GM19099 (cell line): ENCODE data around the gene CLEC2L.

ENCODE experiments used
- POLR2A ChIP-seq: IDR thresholded peaks from 3 replicates; pipeline ENCODE4 v1.6.1; 2011; ENCODE audit warnings: low read depth; ENCODE audit not compliant: insufficient read length; ENCODE audit errors: extremely low read depth

Gene CLEC2L

DNA sequence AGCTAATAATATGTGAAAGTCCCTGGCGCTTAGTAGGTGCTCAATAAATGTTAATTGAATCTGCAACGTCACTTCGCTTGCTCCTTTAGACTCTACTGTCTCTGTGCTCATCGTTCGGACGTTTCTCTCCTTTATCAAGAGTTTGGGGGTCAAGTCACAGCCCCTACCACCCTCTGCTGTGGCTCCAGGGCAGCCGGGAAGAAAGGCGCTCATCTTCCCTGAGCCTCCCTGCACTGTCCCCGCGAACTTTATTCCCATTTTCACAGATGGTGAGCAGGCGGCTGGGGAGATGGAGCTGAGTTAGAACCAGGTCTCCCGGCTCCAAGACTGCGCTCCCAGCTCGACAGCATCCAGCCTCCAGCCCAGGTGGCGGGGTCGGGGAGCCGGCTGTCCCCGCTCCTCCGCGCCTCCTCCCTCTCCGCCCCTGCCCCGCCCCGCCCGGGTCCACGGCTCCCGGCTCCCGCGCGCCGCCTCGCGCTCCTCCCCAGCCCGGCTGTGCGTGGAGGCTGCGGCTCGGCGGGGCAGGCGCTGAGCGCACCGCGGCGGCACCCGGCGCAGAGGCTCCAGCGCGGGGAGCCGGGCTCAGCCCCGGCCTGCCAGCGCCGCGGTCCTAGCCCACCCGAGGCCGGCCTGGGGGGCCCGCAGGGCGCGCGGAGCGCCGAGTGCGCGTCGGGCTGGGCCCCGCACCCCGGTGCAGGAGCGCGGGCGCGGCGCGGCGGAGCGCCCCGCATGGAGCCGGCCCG is at the start of gene CLEC2L:
CLEC2L (plus strand) TSS at position 487 of the 743 bp plus-strand sequence; CDS start at position 730, 243 bp downstream.
- no peak for TF ChIP-seq POLR2A

DNA sequence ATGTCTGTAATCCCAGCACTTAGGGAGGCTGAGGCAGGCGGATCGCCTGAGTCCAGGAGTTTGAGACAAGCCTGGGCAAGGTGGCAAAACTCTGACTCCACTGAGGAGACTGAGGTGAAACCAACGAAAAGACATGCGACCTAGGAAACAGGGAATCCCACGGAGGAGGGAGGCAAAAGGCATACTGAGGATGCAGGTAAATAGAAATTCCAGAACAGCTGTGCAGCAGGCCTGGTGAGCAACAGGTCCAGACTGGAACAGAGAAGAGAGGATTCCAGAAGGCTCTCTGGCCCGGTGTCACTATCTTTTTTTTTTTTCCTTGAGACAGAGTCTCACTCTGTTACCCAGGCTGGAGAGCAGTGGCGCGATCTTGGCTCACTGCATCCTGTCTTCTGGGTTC is 47.3 kb upstream of the CLEC2L start:
- no peak for TF ChIP-seq POLR2A

DNA sequence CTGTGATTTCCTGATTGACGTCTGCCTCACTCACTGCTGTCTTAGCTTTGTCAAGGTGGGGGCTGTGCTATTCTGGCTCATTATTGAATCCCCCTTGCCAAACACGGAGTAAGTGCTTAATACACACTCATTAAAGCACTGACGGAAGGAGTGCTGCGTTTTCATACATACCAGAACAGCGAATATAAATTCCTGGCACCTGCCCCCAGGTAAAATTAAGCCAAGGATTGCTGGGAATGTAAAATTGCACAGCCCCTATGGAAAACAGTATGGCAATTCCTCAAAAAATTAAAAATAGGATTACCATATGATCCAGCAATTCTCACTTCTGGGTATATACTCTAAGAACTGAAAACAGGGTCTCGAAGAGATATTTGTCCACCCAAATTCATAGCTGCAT is 46.6 kb upstream of the CLEC2L start:
- TF ChIP-seq POLR2A, result no peak

DNA sequence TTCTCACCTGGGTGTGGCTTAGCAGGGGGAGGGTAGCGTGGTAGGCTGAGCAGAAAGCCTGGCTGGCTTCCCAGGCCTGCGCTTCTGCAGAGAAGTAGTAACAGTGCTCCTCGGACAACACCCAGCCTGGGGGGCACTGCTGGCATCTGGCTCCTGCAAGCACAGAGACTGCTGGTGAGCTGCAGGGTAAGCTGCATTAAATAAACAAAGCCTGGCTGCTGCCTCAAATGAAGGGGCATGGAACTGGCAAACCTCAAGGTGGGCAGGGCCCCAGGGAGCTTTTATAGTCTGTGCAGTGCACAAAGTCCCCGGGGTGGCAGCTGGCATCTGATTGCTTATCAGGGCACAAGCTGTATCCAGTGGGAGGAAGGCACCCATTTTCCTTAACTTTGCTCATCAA is 43.9 kb upstream of the CLEC2L start:
- no peak for TF ChIP-seq POLR2A

DNA sequence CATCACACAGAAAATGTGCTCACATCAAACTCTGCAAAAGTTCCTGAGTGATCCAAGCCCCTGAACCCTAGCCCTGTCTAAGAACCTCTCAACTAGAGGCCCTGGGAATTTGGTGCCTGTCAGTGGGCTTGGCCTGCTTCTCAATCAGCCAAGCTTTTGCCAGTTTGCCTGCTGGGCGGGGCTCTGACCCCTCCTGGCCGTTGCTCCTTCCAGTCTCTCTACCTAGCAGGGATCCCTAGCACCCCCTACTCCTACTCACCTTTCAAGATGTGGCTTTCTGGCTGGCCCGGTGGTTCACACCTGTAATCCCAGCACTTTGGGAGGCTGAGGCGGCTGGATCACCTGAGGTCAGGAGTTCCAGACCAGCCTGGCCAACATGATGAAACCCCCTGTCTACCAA is 42.1 kb upstream of the CLEC2L start:
- no peak for TF ChIP-seq POLR2A

DNA sequence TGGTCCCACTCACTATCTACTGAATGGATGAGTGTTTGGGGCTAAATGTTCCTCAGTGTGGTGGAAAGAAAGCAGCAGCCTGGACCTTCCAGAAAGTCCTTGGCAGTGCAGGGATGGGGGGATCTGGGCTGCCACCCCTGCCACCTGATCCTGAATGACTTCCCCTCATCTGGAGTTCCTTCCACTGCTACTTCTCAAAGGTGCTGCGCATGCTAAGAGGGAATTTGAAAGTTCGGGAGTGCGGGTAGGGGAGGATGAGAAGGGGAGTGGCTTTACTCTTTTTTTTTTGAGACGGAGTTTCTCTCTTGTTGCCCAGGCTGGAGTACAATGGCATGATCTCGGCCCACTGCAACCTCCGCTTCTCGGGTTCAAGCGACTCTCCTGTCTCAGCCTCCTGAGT is 41.4 kb upstream of the CLEC2L start:
- no peak for TF ChIP-seq POLR2A

DNA sequence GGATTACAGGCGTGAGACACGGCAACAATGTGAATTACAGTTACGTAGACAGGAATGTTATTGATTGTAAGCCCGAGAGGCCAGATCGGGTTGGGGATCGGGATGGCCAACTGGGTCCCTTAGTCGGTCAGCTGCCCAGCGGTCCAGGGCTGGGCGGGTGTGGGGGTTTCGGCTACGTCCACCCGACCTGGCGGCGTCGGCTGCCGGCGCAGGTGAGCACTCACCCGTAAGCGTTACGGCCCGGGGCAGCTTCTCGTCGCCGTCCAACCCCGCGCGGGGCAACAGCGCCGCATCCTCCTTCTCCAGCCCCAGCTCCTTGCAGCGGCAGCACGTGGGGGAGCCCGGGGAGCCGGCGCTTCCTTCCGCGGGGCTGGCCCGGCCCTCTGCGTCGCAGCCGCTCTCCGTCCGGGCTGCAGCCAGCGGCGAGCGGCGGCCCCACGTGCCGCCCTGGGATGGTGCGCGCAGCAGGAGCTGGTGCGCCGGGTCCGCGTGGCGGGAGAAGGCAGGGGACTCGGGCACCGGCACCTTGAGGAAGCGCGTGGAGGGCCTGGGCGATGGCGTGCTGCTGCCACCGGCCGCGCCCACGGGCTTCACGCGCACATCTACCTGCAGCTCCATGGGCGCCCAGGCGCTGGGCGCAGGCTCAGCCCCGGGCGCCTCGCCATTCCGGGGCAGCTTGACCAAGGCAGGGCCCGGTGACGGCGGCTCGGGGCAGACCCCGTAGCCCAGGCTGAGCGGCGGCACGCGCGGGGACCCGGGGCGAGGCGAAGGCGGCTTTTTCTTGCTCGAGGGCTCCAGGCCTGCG is 40.6 kb upstream of the CLEC2L start:
- no peak for TF ChIP-seq POLR2A

DNA sequence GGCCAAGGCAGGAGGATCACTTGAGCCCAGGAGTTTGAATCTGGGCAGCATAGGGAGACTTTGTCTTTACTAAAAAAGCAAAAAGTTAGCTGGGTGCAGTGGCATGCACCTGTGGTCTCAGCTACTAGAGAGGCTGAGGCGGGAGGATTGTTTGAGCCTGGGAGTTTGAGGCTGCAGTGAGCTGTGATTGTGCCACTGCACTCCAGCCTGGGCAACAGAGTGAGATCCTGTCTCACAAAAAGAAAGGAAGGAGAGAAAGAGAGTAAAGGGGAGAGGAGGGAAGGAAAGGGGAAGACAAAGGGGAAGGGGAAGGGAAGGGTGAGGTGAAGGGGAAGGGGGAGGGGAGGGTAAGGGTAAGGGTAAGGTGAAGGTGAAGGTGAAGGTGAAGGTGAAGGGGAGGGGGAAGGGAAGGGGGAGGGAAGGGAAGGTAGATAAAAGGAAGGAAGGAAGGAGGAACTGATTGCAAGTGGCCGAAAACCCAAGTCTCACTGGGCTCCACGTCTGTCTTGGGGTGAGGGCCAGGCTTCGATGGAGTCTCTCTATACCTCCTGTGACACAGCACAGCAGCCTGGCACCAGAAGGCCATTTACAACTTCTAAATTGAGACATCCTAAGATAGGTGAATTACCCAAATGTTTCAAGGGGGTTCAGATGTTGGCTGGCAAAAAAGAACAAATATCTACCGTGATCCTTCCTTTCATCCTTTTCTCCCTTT is 36.0 kb upstream of the CLEC2L start:
- no peak for TF ChIP-seq POLR2A

DNA sequence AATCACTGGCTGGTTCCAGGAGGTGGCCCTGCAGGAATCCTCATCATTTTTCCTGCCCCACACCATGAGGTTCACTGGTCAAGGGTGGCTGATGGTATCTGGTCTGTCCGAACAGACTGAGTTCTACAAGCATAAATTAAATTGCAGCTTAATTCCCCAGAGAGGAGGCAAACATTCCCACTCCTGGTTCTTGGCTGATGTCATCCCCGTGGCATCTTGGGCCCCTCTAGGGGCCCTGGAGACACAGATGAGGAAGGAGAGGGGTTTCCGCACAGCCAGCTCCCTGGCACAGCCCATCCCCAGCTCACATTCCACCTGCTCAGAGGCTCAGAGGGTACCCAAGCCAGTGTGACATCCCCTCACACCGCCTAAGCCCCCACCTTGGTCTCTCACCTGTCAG is 34.7 kb upstream of the CLEC2L start:
- TF ChIP-seq POLR2A, result no peak

DNA sequence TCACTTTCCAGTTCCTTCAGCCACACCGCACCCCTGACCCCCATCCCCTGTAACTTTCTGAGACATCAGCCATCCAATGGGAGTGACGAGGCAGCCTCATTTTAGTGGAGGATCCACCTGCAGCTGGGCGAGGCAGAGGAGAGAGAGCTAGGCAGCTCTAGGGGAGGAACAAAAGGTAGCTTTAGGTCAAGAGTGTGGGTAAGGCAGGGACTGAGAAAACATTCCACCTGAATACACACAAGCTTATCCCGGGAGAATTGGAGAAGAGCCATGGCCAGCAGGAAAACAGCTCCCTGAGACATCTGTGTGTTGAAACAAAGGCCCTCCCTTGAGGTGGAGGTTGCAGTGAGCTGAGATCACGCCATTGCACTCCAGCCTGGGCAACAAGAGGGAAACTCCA is 33.4 kb upstream of the CLEC2L start:
- no peak for TF ChIP-seq POLR2A

DNA sequence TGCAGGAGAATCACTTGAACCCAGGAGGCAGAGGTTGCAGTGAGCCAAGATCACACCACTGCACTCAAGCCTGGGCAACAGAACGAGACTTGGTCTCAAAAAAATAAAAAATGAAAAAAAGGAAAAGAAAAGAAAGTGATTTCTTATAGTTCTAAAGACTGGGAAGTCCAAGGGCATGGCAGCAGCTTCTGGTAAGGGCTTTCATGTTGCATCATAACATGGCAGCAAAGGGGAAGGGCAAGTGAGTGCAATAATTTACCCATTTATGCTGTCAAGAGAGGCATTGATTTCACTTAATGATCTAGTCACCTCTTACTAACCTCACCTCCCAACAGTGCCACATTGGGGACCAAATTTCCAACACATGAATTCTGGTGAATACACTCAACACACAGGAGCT is 31.2 kb upstream of the CLEC2L start:
- TF ChIP-seq POLR2A, result no peak

DNA sequence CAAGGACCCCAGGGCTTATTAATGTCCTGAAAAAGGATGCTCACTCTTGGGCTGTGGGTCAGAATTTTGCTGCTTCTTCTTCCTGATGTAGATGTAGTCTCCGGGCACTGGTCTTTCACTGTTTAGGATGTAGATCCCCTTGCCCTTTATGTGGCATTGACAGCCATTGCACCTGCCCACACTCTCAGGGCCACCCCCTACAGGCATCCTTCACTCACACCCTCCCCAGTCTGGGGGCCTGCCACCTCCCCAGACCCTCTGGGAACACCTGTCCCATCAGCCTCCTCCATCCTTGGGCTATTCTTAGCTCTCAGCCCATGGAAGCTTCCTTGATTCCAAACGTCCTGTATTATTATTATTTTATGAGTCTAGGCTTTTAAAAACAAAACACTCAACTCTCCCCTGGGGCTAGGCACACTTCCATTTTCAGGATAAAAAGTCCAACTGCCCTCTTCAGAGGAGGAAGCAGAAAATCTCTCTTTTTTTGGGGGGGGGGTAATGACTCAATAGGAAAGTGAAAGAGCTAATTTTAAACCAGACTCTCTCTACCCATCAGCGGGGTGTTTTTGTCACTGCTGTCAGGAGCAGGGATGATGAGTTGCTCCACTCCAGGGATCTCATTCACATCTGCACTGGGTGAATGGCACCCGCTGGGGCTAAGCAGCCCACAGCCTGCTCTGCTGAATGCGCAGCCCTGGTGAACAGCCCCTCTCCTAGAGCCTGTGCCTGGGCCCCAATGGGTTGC is 28.5 kb upstream of the CLEC2L start:
- no peak for TF ChIP-seq POLR2A

DNA sequence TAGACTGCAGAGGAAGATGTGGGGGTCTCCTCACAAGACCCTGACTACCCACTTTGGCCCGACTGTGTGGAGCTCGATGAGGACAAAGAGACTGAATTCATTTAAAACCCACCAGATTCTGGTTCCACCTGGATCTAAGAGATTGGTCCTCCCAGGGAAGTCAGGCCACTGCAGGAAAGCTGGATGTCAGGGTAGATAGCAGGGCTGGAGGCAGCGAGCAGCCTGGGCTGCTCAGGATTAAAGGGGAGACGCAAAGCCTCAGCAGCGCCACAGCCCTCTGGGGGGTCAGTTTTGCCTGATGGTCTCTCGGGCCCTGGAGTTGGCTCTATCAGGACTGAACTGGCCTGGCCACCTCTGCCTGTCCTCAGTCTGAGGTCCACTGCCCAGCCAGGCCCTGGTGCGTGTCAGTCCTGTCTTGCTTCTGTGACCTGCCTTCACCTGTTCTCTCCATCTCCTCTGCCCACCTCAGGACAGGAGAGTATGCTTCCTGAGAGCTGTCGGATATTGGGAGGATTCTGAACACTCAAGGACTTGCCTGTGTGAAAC is 27.8 kb upstream of the CLEC2L start:
- no peak for TF ChIP-seq POLR2A

DNA sequence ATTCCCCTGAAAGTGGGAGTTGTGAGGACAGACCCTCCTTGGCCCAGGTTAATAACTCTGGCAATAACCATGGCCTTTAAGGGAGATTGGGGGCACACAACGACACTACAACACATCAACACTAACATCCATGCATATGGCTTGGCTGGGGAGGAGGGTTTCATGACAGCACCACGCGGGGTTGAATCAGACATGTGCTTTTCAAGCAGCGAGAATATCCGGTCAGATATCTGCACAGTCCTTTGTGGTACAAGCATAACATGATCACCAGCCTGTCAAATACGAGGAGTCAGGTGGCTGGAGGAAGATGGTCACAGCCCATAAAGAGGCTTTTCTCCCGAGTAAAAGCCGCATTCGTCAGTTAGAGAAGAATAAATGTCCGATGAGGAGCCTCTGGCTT is 27.0 kb upstream of the CLEC2L start:
- no peak for TF ChIP-seq POLR2A

DNA sequence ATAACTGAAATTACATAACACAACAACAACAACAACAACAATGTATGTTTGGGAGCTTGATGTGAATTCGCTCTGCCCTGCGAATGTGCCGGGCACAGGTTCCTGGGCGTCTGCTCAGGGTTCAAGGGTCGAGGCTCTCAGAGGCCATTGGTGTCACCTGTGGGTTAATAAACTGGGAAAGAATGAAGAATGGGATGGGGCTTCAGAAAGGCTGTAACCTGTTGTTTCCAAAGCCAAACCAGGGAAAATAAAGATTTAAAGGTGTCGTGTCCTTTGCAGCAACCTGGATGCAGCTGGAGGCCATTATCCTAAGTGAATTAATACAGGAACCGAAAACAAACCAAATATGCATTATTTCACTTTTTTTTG is 22.7 kb upstream of the CLEC2L start:
- no peak for TF ChIP-seq POLR2A
